ENCODE data around the gene KIRREL1.

The KIRREL1 gene

GRCh38 chr1:158146739-158147138 is 153.3 kb downstream of the KIRREL1 start:
- DNase-seq (ENCODE audit: low spot score) = no peak

GRCh38 chr1:158147401-158147800 is 154.0 kb downstream of the KIRREL1 start:
- no peak for DNase-seq (ENCODE audit: low spot score)

DNA sequence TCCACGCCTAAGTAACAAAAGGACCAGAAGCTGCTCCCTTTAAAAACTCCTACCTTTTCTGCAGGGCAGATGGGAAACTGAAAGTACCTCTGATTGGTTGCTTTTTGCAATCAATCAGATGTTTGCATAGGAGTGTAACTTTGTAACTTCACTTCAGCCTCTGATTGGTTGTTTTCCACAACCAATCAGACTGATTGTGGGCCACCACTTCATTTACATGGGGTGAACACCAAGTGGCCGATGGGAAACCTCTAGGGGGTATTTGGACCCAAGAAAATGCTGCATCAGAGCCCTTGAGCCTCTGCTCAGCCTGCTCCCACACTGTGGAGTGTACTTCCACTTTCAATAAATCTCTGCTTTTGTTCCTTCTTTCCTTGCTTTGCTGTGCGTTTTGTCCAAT is 154.4 kb downstream of the KIRREL1 start:
- DNase-seq (ENCODE audit: low spot score) = no peak

DNA sequence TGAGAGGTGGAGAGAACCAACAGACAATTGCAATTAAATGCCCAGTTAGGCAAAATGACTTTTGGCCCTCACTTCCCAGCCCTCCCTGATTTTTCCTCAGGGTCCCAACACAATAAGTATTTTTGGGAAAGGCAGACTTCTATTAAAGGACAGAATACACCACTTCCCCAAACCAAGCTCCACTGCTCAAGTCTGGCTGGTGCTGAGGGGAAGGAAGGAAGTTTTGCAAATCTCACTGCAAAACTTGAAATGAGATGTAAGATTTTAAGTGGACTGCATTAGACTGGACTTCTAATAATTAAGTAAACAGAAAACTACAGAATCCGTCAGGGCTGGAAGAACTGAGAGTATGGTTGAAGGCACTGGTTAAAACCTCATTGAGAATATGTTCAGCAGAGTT is 155.0 kb downstream of the KIRREL1 start:
- DNase-seq (ENCODE audit: low spot score) = no peak

DNA sequence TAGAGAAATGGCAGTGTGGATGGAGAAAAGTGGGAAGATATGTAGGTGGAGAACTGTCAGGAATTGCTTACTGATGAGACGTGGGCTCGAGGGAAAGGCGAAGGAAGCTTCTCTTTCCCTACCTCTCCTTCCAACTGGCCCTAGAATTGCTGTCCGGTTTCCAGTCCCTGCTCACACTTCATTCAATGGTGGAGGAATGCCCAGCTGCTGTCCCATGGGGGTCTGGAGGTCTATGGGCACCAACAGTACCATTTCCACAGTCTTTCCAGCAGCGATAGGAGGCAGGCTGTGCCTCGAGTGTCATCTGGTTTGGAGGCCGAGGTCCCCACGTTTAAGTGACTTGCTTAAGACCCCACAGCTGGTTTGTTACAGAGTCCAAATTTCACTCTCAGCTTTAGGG is 155.7 kb downstream of the KIRREL1 start:
- no peak for DNase-seq (ENCODE audit: low spot score)
